HCT116 (cell line): ENCODE results near the gene SEMA4D. TPM values are rescaled to one million over a fixed set of nuclear protein-coding genes. Genes with fewer than 3 reads are reported as not detected.

Experiments used
- ATAC-seq: fragments of 200-7000 bp; cut with Tn5 transposase; 2 replicates; pipeline ENCODE4 v1.9.1; 2020; ENCODE audit warnings: mild to moderate bottlenecking, moderate library complexity
- BruUV-seq: library from RNA; stranded (reverse); fragments of 400-500 nt; replicated peaks from 2 replicates; lab custom pipeline; 2021; lab: Mats Ljungman, UMichigan
- CTCF ChIA-PET: fragments of 300-600 bp; sonication (Branson Sonifier 250); formaldehyde crosslinking; loops from one replicate; lab custom pipeline; 2021; ENCODE audit warnings: antibody characterized with exemption; lab: Charles Lee
- POLR2A ChIA-PET: fragments of 300-600, 350-600 bp; sonication (Branson Sonifier 250); formaldehyde crosslinking; loops from one replicate; lab custom pipeline; 2021; ENCODE audit warnings: antibody characterized with exemption; lab: Charles Lee
- RAD21 ChIA-PET, 2 experiments: fragments of 300-600 bp; sonication (Branson Sonifier 250); formaldehyde crosslinking; loops; one replicate each; lab custom pipeline; 2023; ENCODE audit warnings: low total read pairs in 2 of 2; ENCODE audit not compliant: uncharacterized antibody in 2 of 2, unreplicated experiment in 2 of 2, low non-redundant PET in 1 of 2; lab: Charles Lee
- DNase-seq: peaks from one replicate; pipeline ENCODE4 v3.0.0-alpha.2; 2010; ENCODE audit warnings: low read depth, low spot score
- H2AFZ ChIP-seq: fragments of 200-600 bp; shearing (Covaris generic), sonication (generic); 2 replicates; pipeline ENCODE4 v1.6.1; 2017; ENCODE audit warnings: low read depth, mixed run types, mixed read lengths, antibody characterized with exemption, low read length; ENCODE audit not compliant: poor library complexity, severe bottlenecking
- H3K27ac ChIP-seq: 2 replicates; pipeline ENCODE4 v1.5.1; 2012; ENCODE audit warnings: low read depth, low read length
- H3K27me3 ChIP-seq: fragments of 200-600 bp; sonication (generic); 2 replicates; pipeline ENCODE4 v1.6.1; 2016; ENCODE audit warnings: mixed run types, low read length, mixed read lengths; ENCODE audit not compliant: insufficient read depth
- H3K36me3 ChIP-seq, 2 experiments: fragments of 200-500 bp in 1 of 2; fragments of 200-600 bp in 1 of 2; sonication (Bioruptor generic) in 1 of 2; sonication (generic) in 1 of 2; 2 replicates each; pipeline versions ENCODE4 v1.5.1 to v1.6.1; 2014 to 2016; ENCODE audit warnings: low read length in 2 of 2, inconsistent platforms in 1 of 2, mixed read lengths in 1 of 2, mixed run types in 1 of 2; ENCODE audit not compliant: insufficient read depth in 2 of 2, control insufficient read depth in 1 of 2
- H3K4me1 ChIP-seq, 2 experiments: fragments of 200-600 bp in 1 of 2; sonication (generic) in 1 of 2; 2 replicates each; pipeline versions ENCODE4 v1.5.1 to v1.6.1; 2012 to 2017; ENCODE audit warnings: low read length in 2 of 2, inconsistent platforms in 1 of 2, mild to moderate bottlenecking in 1 of 2, mixed read lengths in 1 of 2, mixed run types in 1 of 2, moderate library complexity in 1 of 2; ENCODE audit not compliant: insufficient read depth in 2 of 2, control insufficient read depth in 1 of 2
- H3K4me2 ChIP-seq: fragments of 200-600 bp; sonication (generic); 2 replicates; pipeline ENCODE4 v1.6.1; 2017; ENCODE audit warnings: mixed run types, low read length, mixed read lengths
- H3K4me3 ChIP-seq, 2 experiments: fragments of 200-600 bp in 1 of 2; sonication (generic) in 1 of 2; replicated peaks in 1 of 2; 2 replicates each; pipeline ENCODE4 v1.5.1; 2011 to 2016; ENCODE audit warnings: low read length in 2 of 2, control low read depth in 1 of 2, low read depth in 1 of 2, mild to moderate bottlenecking in 1 of 2, mixed read lengths in 1 of 2, mixed run types in 1 of 2
- H3K79me2 ChIP-seq: fragments of 200-600 bp; sonication (generic); 2 replicates; pipeline ENCODE4 v1.6.1; 2017; ENCODE audit warnings: mild to moderate bottlenecking, mixed run types, low read length, moderate library complexity, mixed read lengths; ENCODE audit not compliant: insufficient read depth
- H3K9ac ChIP-seq: fragments of 200-600 bp; sonication (generic); 2 replicates; pipeline ENCODE4 v1.6.1; 2016; ENCODE audit warnings: low read length, mixed read lengths
- H3K9me2 ChIP-seq: fragments of 200-600 bp; sonication (generic), shearing (Covaris generic); 2 replicates; pipeline ENCODE4 v1.6.1; 2017; ENCODE audit warnings: mixed run types, mild to moderate bottlenecking, moderate library complexity; ENCODE audit not compliant: insufficient read depth
- H3K9me3 ChIP-seq, 2 experiments: fragments of 200-500 bp in 1 of 2; fragments of 200-600 bp in 1 of 2; sonication (Bioruptor generic) in 1 of 2; sonication (generic) in 1 of 2; 2 replicates each; pipeline ENCODE4 v1.6.1; 2014 to 2017; ENCODE audit warnings: low read length in 2 of 2, mixed read lengths in 2 of 2, inconsistent platforms in 1 of 2, low read depth in 1 of 2, mild to moderate bottlenecking in 1 of 2, mixed run types in 1 of 2, moderate library complexity in 1 of 2; ENCODE audit not compliant: control insufficient read depth in 1 of 2, insufficient read depth in 1 of 2
- H4K20me1 ChIP-seq: fragments of 200-600 bp; sonication (generic), shearing (Covaris generic); 2 replicates; pipeline ENCODE4 v1.6.1; 2017; ENCODE audit warnings: mixed run types, mild to moderate bottlenecking, moderate library complexity; ENCODE audit not compliant: insufficient read depth
- CBX3 ChIP-seq: IDR thresholded peaks from 2 replicates; pipeline ENCODE4 v1.6.1; 2012; ENCODE audit warnings: low read depth
- CEBPB ChIP-seq: IDR thresholded peaks from 2 replicates; pipeline ENCODE4 v1.6.1; 2012; ENCODE audit warnings: low read depth
- EGR1 ChIP-seq: IDR thresholded peaks from 2 replicates; pipeline ENCODE4 v1.6.1; 2012; ENCODE audit warnings: low read depth
- ELF1 ChIP-seq: IDR thresholded peaks from 2 replicates; pipeline ENCODE4 v1.6.1; 2012; ENCODE audit warnings: low read depth, borderline replicate concordance
- EZH2phosphoT487 ChIP-seq: fragments of 200-600 bp; IDR thresholded peaks from 2 replicates; pipeline ENCODE4 v1.6.1; 2018; ENCODE audit warnings: antibody characterized with exemption, borderline replicate concordance
- FOSL1 ChIP-seq: IDR thresholded peaks from 2 replicates; pipeline ENCODE4 v1.6.1; 2012; ENCODE audit warnings: low read depth
- JUND ChIP-seq: IDR thresholded peaks from 2 replicates; pipeline ENCODE4 v1.6.1; 2012
- POLR2A ChIP-seq: IDR thresholded peaks from 2 replicates; pipeline ENCODE4 v1.7.0; 2011; ENCODE audit warnings: borderline replicate concordance; ENCODE audit not compliant: insufficient read depth, insufficient read length; ENCODE audit errors: extremely low read depth
- RAD21 ChIP-seq: IDR thresholded peaks from 2 replicates; pipeline ENCODE4 v1.6.1; 2012; ENCODE audit warnings: low read depth, mild to moderate bottlenecking
- SIN3A ChIP-seq: IDR thresholded peaks from 2 replicates; pipeline ENCODE4 v1.6.1; 2012; ENCODE audit warnings: low read depth
- SRF ChIP-seq: IDR thresholded peaks from 2 replicates; pipeline ENCODE4 v1.6.1; 2012; ENCODE audit warnings: low read depth
- TCF7L2 ChIP-seq: IDR thresholded peaks from 2 replicates; pipeline ENCODE4 v1.7.0; 2011; ENCODE audit warnings: borderline replicate concordance, inconsistent platforms; ENCODE audit not compliant: insufficient read depth, insufficient read length; ENCODE audit errors: extremely low read depth
- ZFX ChIP-seq: fragments of 450-650 bp; IDR thresholded peaks from 2 replicates; pipeline ENCODE4 v1.6.1; 2017
- ZNF274 ChIP-seq: fragments of 200-500 bp; sonication (Bioruptor generic); IDR thresholded peaks from 2 replicates; pipeline ENCODE4 v1.6.1; 2014; ENCODE audit warnings: mild to moderate bottlenecking, low read depth, low read length, inconsistent platforms
- intact Hi-C: fragments of 100-400 bp; cut with micrococcal nuclease; formaldehyde crosslinking; loops from 2 replicates; pipeline ENCODE4 v1.10.0; 2022
- total RNA-seq: library from RNA; stranded (reverse); gene quantifications from one replicate; pipeline ENCODE4 v1.2.1, GENCODE V29; 2021; ENCODE audit not compliant: unreplicated experiment
- TF ChIP-seq, protein P1 (sequence below): IDR thresholded peaks from 2 replicates; pipeline ENCODE4 v1.6.1; 2012
- TF ChIP-seq, protein P2 (sequence below): IDR thresholded peaks from 2 replicates; pipeline ENCODE4 v1.6.1; 2012
- TF ChIP-seq, protein P3 (sequence below), 3 experiments: fragments of 200-600 bp in 1 of 3; sonication (generic) in 1 of 3; IDR thresholded peaks in 2 of 3; conservative IDR thresholded peaks in 1 of 3; 2 replicates each; pipeline ENCODE4 v1.5.1; 2012 to 2017; ENCODE audit warnings: low read depth in 2 of 3, low read length in 2 of 3, antibody characterized with exemption in 1 of 3, borderline replicate concordance in 1 of 3, control low read depth in 1 of 3, mild to moderate bottlenecking in 1 of 3, mixed read lengths in 1 of 3, mixed run types in 1 of 3, moderate library complexity in 1 of 3; ENCODE audit not compliant: insufficient read depth in 1 of 3
- TF ChIP-seq, protein P4 (sequence below): IDR thresholded peaks from 2 replicates; pipeline ENCODE4 v1.6.1; 2012; ENCODE audit warnings: low read depth
- TF ChIP-seq, protein P5 (sequence below): IDR thresholded peaks from 2 replicates; pipeline ENCODE4 v1.6.1; 2011; ENCODE audit warnings: mild to moderate bottlenecking, low read length, moderate library complexity; ENCODE audit not compliant: insufficient replicate concordance; ENCODE audit errors: extremely low read depth

The SEMA4D gene
- total RNA-seq, 1 experiment from 2014 or later: 32.0 TPM

DNA sequence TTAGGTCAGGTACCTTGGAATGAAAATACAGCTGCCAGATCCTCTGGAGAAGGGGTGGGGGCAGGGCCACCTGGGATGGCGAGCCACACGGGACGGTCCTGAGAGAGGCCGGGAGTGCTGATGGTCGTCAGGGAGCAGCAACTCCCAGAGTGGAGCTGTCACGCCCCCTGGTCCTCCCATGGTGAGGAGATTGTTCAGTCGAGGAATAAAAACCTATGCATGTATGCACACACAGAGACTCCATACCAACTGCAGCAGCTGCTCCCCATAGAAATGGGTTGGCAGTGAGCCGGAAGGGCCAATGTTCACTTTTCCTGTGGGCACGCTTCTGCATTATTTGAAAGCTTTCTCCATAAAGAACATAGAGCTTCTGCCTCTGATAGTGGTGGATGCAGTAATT, 45.2 kb upstream of the SEMA4D start:
- RAD21 ChIA-PET: no interaction called here
- Histone ChIP-seq H4K20me1 (no peaks in the 10 kb centered on the region), H3K4me2 (no peak overlapping the region), H3K4me3 (no peak overlapping the region), H3K27ac (no peak overlapping the region), H3K27me3 (no peaks in the 10 kb centered on the region), H3K9me3 (0 out of 4 replicates have a peak, but pooled peaks cover 0 to 3% of the 10 kb centered on the region in 2 experiments), H2AFZ (no peak overlapping the region)
- TF ChIP-seq TCF7L2: no peak
- TF ChIP-seq ELF1: no peak
- TF ChIP-seq, protein P1, sequence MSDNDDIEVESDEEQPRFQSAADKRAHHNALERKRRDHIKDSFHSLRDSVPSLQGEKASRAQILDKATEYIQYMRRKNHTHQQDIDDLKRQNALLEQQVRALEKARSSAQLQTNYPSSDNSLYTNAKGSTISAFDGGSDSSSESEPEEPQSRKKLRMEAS: no peak
- TF ChIP-seq SRF: no peak
- TF ChIP-seq POLR2A: no peak
- TF ChIP-seq, protein P2, sequence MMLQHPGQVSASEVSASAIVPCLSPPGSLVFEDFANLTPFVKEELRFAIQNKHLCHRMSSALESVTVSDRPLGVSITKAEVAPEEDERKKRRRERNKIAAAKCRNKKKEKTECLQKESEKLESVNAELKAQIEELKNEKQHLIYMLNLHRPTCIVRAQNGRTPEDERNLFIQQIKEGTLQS: no peak
- no peak for TF ChIP-seq JUND
- TF ChIP-seq EGR1: no peak
- no peak for TF ChIP-seq RAD21
- TF ChIP-seq EZH2phosphoT487: no peak
- TF ChIP-seq SIN3A: no peak
- no peak for TF ChIP-seq ZFX
- TF ChIP-seq, protein P3, sequence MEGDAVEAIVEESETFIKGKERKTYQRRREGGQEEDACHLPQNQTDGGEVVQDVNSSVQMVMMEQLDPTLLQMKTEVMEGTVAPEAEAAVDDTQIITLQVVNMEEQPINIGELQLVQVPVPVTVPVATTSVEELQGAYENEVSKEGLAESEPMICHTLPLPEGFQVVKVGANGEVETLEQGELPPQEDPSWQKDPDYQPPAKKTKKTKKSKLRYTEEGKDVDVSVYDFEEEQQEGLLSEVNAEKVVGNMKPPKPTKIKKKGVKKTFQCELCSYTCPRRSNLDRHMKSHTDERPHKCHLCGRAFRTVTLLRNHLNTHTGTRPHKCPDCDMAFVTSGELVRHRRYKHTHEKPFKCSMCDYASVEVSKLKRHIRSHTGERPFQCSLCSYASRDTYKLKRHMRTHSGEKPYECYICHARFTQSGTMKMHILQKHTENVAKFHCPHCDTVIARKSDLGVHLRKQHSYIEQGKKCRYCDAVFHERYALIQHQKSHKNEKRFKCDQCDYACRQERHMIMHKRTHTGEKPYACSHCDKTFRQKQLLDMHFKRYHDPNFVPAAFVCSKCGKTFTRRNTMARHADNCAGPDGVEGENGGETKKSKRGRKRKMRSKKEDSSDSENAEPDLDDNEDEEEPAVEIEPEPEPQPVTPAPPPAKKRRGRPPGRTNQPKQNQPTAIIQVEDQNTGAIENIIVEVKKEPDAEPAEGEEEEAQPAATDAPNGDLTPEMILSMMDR (IDR thresholded peaks at IDR 0.05 in 2 of 3, conservative IDR thresholded peaks at IDR 0.05 in 1 of 3; ENCODE audit: borderline replicate concordance in 1 of 3, insufficient read depth in 1 of 3, low read depth in 2 of 3, low read length in 2 of 3): no peak
- TF ChIP-seq ZNF274: no peak
- TF ChIP-seq, protein P4, sequence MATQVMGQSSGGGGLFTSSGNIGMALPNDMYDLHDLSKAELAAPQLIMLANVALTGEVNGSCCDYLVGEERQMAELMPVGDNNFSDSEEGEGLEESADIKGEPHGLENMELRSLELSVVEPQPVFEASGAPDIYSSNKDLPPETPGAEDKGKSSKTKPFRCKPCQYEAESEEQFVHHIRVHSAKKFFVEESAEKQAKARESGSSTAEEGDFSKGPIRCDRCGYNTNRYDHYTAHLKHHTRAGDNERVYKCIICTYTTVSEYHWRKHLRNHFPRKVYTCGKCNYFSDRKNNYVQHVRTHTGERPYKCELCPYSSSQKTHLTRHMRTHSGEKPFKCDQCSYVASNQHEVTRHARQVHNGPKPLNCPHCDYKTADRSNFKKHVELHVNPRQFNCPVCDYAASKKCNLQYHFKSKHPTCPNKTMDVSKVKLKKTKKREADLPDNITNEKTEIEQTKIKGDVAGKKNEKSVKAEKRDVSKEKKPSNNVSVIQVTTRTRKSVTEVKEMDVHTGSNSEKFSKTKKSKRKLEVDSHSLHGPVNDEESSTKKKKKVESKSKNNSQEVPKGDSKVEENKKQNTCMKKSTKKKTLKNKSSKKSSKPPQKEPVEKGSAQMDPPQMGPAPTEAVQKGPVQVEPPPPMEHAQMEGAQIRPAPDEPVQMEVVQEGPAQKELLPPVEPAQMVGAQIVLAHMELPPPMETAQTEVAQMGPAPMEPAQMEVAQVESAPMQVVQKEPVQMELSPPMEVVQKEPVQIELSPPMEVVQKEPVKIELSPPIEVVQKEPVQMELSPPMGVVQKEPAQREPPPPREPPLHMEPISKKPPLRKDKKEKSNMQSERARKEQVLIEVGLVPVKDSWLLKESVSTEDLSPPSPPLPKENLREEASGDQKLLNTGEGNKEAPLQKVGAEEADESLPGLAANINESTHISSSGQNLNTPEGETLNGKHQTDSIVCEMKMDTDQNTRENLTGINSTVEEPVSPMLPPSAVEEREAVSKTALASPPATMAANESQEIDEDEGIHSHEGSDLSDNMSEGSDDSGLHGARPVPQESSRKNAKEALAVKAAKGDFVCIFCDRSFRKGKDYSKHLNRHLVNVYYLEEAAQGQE: no peak
- no peak for TF ChIP-seq CEBPB
- TF ChIP-seq, protein P5, sequence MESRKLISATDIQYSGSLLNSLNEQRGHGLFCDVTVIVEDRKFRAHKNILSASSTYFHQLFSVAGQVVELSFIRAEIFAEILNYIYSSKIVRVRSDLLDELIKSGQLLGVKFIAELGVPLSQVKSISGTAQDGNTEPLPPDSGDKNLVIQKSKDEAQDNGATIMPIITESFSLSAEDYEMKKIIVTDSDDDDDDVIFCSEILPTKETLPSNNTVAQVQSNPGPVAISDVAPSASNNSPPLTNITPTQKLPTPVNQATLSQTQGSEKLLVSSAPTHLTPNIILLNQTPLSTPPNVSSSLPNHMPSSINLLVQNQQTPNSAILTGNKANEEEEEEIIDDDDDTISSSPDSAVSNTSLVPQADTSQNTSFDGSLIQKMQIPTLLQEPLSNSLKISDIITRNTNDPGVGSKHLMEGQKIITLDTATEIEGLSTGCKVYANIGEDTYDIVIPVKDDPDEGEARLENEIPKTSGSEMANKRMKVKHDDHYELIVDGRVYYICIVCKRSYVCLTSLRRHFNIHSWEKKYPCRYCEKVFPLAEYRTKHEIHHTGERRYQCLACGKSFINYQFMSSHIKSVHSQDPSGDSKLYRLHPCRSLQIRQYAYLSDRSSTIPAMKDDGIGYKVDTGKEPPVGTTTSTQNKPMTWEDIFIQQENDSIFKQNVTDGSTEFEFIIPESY: no peak
- no peak for TF ChIP-seq CBX3
- TF ChIP-seq FOSL1: no peak
- TF ChIP-seq, all 23 proteins: peak for 0
- H3K79me2 ChIP-seq: no peaks in the 10 kb centered on the region
- H3K4me1 ChIP-seq: no peaks in the 10 kb centered on the region
- no TSS peak for BruUV-seq
- ChIA-PET CTCF (interaction anchor here (1.2 kb wide), 1 partner anchor 21 kb away, joined by 3 read pairs; no protein-coding TSS in a partner anchor), POLR2A (no interaction called here)
- no peaks in the 10 kb centered on the region for H3K36me3 ChIP-seq
- no peak overlapping the region for H3K9ac ChIP-seq
- intact Hi-C loops: no loop called here
- DNase-seq: no peak
- ATAC-seq: no peak
- no peaks in the 10 kb centered on the region for H3K9me2 ChIP-seq
